HG03039 (cell line): Measurements from ENCODE around the gene TENM3.

Source experiments
- ATAC-seq: cut with Tn5 transposase; IDR thresholded peaks from one replicate; pipeline ENCODE4 v1.9.1; 2021; ENCODE audit warnings: mild to moderate bottlenecking, moderate library complexity; ENCODE audit not compliant: unreplicated experiment

TENM3 gene

DNA sequence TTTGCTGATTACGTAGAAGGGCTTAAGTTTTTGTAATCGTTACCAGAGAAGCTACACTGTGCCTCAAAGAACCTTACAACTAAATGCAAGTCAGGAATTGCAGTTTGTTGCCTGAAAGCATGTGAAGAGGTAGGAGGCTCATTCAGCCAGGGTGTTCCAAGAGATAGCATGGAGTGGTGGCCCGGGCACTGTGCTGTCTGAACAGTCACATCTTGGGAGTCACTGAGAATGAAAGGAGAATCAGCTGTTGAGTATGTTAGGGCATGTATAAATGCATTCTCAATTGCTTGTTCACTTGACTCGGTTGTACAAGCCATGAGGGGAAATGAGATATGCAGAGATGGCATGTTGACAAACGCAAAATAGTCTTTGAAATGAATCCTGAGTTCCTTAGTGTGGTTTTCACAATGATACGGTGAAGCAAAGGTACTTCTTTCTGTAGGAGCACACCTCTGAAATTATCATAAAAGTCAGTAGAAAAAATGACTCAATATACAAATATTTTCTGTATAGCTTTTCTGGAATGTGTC is 513.0 kb downstream of the TENM3 start:
- no peak for ATAC-seq

DNA sequence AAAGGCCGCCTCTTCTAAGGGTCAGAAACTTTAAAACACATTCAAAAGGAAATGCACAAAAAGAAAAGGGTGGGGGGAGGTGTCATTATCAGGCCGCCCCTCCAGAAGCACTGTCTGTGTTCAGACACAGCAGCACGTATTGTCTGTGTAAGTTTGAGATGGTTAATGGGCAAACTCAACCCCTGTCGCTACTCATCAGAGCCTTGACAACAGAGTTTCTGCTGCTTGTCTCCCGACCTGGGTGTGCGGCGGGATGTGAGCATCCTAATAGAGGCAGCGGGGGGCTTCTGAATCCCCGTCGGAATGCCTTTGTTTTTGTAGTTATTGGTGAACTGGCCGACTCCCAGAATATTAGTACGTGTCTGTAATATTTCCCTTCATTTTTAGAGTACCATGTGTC is 515.1 kb downstream of the TENM3 start:
- ATAC-seq, result no peak

DNA sequence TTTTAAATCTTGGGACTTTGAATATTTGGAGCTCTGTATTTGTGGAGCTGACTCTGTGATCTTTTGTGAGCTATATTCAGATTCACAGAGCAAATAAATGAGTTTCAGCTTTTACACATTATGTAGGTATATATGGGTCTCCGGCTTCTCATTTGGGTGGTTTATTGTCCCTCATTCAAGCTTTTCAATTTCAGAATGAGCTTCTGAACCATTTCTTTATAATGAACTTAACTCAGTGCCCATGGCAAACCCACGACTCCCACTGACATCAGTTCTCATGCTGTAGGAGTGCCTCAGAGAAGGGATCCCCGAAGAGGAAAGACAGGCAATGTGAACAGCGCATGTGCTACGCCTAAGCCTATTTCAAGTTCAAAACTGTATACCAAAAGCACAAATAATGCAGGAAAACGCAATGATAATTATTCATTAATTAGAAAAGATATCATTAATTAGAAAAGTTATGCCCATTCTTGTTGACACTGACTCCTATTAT is 517.4 kb downstream of the TENM3 start:
- ATAC-seq, result no peak

DNA sequence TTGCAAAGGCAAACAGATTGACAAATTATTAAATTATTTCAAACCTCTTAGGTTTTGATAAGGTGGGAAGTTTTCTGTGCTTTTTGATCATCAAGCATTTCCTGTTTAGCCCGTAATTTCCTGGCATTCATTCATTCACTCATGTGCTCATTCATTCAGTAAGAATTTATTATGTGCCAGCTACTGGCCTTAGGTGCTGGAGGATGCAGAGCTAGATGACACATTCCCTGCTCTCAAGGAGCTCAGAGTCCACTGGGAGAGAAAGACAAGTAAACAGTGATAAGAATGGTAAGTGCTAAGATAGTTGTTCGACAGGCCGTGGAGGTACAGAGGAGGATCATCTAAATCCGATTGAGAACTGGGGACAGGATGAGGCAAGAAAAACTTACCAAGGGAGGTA is 520.9 kb downstream of the TENM3 start:
- ATAC-seq, result no peak

DNA sequence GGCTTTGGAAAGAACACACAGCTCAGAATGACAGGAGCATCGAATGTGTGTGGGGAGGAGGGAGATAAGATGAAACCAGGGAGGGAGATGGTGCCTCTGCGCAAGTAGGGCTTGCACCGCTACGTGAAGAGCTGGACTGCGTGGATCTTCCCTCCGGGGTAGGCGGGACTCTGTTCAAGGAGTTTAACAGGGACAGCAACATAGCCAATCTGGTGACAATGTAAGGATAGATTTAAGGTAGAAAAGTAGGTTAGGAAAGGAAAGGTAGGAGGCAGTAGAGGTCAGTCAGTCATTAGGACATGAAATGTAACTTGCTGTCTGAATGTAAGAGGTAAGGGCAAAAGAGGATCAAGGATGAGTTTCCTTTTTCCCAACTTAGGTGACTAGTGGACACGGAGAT is 521.4 kb downstream of the TENM3 start:
- no peak for ATAC-seq

DNA sequence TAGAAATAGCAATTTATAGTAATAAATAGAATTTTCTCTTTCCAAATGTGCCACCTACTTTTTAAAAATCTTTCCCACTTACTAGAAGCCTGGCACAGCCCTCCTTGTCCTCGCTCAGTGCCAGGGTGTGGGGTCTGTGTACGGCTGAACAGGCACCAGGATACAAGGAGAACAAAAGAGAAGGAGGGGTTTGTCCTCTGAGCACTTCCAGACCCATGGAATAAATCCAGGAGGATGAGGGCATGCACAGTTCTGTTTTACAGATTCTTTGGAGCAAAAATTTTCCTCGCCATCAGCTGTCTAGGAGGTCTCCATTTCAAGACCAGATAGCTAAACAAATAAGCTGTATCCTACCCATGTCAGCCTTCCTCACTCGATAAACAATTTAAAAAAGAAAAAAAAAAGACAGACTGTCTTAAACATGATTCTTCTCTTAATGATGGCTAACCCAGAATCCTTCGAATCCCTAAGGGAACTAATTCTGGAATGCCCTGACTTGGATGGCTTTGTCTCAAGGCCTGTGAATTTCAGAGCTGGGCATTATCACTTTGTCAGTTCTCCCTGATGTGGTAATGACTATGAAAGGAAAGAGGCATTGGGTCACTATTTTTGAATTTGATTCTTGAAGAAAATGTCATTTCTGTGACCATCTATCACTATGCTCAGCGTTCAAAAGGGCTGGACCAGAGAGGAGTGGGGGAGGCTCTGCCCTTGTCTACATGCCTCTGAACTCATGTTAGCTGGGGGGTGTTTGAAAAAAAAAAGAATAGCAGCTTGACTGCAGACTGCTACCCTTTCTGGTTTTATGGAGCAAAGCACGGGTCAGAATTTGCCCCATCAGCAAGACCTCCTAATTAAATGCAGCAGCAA is 523.0 kb downstream of the TENM3 start:
- no peak for ATAC-seq

DNA sequence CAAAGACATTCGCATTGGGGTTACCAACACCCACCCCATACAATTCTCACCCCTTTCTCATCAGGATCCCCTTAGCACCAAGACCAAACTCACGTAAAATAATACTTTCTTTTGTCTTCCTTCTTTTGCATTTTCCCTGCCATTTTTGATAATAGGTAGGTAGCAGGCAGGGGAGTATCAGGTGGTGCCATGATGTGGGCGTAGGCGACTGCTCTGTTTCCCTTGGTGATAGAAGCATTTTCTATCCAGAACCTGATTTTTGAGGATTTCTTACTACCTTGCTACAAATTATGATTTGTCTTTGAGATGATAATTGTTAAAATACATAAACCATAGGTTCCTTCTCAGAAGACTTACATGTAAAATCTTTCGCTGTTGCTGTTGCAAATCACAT is 523.7 kb downstream of the TENM3 start:
- no peak for ATAC-seq

DNA sequence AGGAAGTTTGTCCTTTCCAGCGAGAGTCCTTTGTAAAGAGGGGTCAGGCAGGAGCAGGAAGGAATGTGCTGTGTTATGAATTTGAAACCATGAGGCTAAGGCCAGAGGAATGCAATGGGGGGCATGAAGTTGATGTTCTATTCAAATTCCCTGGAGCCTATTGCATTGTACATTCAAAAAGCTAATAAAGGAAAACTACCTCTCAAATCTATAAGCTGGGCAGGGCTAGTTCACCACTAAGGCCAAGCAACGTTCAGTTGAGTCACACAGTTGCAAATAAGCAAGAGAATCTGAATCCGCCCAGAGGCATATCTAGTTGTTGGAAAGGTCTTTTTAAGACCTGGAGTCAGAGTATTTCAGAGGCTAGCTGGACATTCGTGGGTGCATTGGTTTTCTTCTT is 525.6 kb downstream of the TENM3 start:
- no peak for ATAC-seq

DNA sequence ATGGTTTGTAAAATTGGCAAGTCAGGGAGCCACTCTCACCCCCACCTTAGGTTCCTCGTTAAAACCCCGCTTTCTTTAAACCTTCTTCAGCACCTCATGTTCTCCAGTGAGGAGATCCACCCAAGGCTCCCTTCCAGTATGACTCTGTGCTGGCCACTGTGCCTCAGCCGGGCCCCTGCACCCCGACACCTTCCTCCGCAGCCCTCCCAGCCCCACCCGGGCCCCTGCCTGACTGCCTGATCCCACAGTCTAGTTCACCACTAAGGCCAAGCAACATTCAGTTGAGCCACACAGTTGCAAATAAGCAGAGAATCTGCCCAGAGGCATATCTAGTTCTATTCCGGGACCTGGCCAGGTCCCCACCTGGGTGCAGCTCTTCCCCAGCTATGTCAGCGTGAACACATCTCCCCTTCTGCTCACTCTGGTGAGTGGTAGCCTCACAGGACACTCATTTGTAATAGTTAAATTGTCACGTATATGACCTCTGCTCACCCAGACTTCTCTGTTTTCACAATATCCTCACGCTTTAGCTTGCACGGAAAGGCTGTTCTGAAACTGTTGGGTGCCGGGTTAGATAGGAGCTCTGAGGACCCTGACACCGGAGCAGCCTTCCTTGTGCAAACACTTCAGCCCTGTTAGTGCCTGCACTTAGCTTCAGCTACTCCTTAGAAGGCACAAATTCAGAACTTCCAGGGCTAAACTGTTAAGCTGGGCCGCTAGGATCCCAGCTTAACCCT is 527.2 kb downstream of the TENM3 start:
- ATAC-seq, result no peak

DNA sequence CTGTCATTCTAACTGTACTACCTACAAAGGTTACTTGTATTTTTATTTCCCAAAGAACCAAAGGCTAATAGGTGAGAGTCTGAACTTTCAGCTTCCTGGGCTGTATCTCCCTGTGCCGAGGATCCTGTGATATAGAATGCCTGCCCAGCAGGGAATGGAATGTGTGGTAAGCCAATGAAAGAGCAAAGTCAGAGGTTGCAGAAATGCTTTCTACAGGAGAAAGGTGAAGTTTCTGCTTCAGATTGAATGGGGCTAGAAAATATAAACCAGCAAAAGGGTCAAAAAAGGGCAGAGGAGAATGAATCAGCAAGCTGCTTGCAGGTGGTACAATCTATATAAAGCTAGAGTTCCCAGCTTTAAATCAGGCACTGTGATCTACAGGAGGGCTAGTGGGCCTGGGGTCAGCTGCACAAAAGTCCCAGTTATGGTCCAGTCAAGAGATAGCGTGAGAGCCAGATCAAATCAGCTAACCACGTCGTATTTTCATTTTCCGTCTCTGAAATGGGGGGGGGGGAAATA is 527.9 kb downstream of the TENM3 start:
- ATAC-seq, result no peak

DNA sequence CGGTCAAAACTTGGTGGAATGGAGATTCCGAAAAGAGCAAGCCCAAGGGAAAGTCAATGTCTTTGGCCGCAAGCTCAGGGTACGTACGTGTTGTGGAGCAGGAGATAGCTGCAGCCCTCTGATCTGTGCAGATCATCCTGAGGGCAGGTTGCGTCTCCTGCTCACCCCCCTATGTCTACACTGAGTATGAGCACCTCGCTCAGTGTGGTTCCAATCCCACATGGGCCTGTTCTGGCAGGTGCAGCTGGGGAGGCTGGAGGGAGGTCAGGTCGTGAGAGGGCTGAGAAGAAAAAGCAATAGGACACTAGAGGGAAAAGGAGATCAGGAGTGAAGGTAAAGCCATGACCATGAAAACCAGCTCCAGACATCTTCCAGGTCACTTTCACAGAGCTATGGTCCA is 531.9 kb downstream of the TENM3 start:
- ATAC-seq, result no peak

DNA sequence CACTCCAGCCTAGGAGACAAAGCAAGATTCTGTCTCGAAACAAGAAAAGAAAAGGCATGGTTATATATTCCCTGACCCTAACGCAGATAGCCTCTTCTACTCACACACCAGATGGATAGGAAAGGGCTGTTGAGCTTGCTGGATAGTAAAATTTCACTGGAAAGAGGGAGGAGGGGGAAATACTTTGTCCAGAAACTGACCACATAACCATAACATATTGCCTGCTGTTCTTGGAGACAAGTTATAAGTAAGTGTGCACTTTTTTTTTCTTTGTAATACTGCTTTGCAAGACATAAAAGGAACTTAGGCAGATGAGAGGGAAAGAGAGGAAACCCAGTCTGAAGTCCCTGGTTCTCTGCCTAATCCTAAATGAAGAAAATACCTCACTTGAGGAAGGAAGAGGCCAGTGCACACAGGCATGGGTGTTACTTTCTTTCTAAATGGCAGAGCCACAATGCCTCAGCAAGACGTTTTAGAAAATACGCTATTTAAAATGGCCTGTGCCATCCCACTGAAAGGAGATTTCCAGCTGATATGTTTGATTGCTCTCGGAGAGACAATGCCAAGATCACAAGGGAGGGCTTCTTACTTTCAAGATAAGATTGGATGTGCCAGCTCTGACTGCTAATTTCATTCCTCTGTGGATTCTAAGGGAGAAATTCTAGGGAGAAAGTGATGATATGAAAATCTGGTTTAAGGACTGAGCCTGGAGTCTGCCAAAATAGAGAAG is 533.3 kb downstream of the TENM3 start:
- ATAC-seq, result no peak

DNA sequence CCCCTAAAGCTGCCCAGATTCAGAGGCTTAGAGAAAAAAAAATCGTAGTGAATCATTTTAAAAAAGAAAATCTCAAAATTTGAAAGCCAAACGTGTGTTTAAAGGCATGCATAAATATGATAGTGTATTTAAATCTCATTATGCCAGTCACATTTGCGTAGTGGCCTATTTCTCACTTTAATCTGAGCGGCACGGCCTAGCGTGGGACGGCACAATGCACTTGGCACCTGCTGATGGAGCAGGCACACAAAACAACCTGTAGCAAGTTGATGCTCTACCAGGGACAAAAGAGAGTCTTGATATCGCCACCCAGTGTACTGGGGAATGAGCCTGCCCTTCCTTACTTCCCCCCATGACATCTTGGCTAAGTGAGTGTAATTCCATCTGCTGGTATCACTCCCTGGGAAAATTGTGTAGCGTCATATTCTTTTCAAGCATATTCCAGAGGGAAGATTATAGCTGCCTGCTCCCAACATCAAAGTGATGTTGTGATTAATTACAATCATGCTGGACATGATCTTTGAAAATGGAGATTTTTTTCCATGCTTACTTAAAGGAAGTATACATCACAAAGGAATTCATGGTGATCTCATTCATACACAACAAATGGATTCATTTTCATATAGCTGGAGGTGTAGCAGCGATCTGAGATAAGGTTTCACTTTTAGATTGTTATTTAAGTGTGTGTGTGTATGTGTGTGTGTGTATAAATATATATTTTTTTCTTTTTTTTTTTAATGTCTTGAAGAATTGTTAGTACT is 535.2 kb downstream of the TENM3 start:
- ATAC-seq, result no peak

DNA sequence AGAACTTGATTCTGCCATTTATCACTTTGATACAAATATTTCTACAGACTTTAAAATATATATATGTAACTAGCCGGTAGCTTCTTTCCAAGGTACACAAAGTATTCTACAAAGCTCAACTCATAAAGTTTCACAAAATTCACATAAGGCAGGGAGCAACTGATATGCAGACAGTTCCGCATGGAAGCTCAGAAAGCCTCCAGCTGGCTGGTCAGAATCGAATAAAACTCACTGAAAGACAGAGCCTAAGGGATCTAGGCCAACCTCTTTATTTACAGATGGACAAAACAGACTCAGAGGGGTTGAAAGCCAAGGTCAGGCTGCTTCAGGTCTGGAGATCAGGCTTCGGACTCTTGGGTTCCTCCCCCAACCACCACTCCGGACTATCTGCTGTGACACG is 543.8 kb downstream of the TENM3 start:
- ATAC-seq, result no peak

DNA sequence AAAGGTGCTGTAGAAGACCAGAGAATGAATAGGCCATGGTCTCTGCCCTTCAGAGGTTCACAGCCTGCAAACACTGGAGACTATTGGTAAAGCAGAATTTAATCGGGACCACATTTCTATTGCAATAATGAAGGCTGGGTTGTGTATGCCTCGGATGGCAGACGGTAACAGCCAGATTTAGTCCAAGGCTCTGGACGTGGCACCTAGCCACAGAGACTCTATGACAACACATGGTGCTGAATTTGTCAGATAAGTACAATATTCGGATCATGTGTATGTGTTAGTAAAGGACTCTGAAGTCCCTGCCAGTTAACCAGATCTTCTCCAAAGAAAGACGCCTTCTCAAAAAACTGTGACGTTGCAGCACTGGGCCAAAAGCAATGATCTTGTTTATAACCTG is 545.0 kb downstream of the TENM3 start:
- ATAC-seq, result no peak

DNA sequence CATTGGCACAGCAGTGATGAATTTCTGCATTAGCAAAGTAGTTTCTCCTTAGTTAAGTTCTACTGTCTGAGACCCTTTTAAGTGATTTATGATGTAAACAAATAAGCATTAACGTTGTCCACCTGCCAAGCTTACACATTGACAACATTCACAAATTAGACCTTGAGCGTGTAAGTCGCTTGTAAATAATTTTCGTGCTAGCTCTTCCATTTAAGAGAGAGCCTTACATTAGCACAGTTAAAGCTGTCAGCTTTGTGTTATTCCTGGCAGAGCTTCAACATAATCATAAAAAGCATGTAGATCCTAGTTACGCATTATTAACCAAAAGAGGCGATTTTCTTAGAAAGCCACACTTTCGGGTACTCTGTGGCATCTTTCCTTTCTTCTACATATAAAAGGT is 546.3 kb downstream of the TENM3 start:
- ATAC-seq, result no peak

DNA sequence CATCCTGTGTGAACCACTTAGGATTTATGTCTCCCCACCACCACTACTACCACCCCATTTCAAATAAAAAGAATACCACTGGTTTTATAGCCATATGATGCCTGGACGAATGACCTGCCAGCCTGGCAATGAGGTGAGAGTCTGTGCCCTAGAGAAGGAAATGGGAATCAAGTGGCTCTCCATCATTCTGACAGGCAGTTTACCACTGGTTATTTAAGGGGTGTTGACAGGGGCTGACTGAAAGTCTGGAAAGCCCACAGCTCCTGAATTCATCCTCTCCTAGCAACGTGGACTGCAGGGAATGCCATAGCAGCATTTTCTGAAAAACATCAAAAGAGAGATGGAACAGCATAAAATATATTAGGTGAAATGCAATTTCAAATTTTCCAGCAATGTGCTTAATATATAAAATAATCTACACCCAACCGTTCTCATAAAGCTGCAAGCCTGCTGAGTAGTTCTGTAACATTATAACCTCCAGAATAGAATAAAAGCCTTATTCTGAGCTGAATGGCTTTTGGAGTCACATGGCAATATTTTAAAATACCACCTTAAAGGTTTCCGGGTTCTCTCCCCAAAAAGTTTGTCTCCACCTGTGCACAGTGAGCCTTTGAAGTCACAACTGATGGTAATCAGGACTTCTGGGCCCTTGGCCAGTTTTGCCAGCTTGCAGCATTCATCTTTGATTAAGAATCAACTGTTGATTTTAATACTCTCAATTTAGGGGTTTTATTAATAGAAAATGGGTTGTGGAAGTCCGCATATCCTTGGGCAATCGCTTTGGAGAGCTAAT is 552.4 kb downstream of the TENM3 start:
- no peak for ATAC-seq

DNA sequence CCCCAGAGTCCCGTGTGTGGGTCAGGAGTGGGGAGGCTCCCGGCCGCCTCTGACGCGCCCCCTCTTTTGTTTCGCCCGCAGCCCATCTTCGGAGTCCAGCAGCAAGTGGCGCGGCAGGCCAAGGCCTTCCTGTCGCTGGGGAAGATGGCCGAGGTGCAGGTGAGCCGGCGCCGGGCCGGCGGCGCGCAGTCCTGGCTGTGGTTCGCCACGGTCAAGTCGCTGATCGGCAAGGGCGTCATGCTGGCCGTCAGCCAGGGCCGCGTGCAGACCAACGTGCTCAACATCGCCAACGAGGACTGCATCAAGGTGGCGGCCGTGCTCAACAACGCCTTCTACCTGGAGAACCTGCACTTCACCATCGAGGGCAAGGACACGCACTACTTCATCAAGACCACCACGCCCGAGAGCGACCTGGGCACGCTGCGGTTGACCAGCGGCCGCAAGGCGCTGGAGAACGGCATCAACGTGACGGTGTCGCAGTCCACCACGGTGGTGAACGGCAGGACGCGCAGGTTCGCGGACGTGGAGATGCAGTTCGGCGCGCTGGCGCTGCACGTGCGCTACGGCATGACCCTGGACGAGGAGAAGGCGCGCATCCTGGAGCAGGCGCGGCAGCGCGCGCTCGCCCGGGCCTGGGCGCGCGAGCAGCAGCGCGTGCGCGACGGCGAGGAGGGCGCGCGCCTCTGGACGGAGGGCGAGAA is 556.5 kb downstream of the TENM3 start:
- ATAC-seq, result no peak

DNA sequence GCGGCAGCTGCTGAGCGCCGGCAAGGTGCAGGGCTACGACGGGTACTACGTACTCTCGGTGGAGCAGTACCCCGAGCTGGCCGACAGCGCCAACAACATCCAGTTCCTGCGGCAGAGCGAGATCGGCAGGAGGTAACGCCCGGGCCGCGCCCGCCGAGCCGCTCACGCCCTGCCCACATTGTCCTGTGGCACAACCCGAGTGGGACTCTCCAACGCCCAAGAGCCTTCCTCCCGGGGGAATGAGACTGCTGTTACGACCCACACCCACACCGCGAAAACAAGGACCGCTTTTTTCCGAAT is 557.0 kb downstream of the TENM3 start:
- no peak for ATAC-seq
